Inferior parietal cortex (tissue), 1 donor: ENCODE measurements around the gene RPL18.

Experiments
- DNase-seq: peaks from one replicate; pipeline ENCODE4 v3.0.0-alpha.2; 2016; ENCODE audit errors: extremely low spot score

The RPL18 gene

GRCh38 chr19:48614436-48615230 is 4.3 kb downstream of the RPL18 start, which contains the start of gene FAM83E:
Gene FAM83E, minus strand, starts transcription at chr19:48615076. Its CDS starts 1,704 bp downstream, at chr19:48613372.
- no peak for DNase-seq

GRCh38 chr19:48613852-48614435 is 5.0 kb downstream of the RPL18 start:
- no peak for DNase-seq

- DNase-seq = no peak
Observed at GRCh38 chr19:48613024-48613851, 5.7 kb downstream of the RPL18 start.

- no peak for DNase-seq
Observed at GRCh38 chr19:48611872-48612271, 7.1 kb downstream of the RPL18 start.

- DNase-seq = no peak
Observed at GRCh38 chr19:48609571-48610108, 9.3 kb downstream of the RPL18 start.

- no peak for DNase-seq
Observed at GRCh38 chr19:48608798-48609263, 10.1 kb downstream of the RPL18 start.

- no peak for DNase-seq
Observed at GRCh38 chr19:48607359-48607755, 11.6 kb downstream of the RPL18 start.

GRCh38 chr19:48606463-48607358 is 12.3 kb downstream of the RPL18 start, which contains the start of gene SPACA4:
Gene SPACA4, plus strand, starts transcription at chr19:48606742. Its CDS starts 237 bp downstream, at chr19:48606979.
- no peak for DNase-seq

- DNase-seq = no peak
Observed at GRCh38 chr19:48603850-48604249, 15.1 kb downstream of the RPL18 start.

- DNase-seq = no peak
Observed at GRCh38 chr19:48603449-48603848, 15.5 kb downstream of the RPL18 start.

GRCh38 chr19:48603001-48603400 is 16.0 kb downstream of the RPL18 start:
- DNase-seq = no peak

- DNase-seq = no peak
Observed at GRCh38 chr19:48600679-48601417, 18.1 kb downstream of the RPL18 start.

GRCh38 chr19:48598996-48599700 is 19.8 kb downstream of the RPL18 start:
- no peak for DNase-seq

- DNase-seq = no peak
Observed at GRCh38 chr19:48596679-48597465, 22.1 kb downstream of the RPL18 start.

- DNase-seq = no peak
Observed at GRCh38 chr19:48596237-48596636, 22.7 kb downstream of the RPL18 start.

- no peak for DNase-seq
Observed at GRCh38 chr19:48595833-48596232, 23.1 kb downstream of the RPL18 start.

- DNase-seq = no peak
Observed at GRCh38 chr19:48595171-48595570, 23.8 kb downstream of the RPL18 start.

- no peak for DNase-seq
Observed at GRCh38 chr19:48591021-48591420, 28.0 kb downstream of the RPL18 start.
